Mononuclear cell (primary cell): ENCODE data around the gene BCAT1. TPM values are rescaled to one million over a fixed set of nuclear protein-coding genes. Genes with fewer than 3 reads are reported as not detected.
"Not testable (repeated sequence)": the region's sequence is repeated elsewhere in the genome, so short reads cannot be mapped to it uniquely, and the experiment has no call there.

Experiments used
- H3K27me3 ChIP-seq: 2 replicates; pipeline ENCODE4 v1.6.0; 2011; ENCODE audit warnings: low read length, control low read depth; ENCODE audit not compliant: insufficient read depth
- H3K4me1 ChIP-seq: 2 replicates; pipeline ENCODE4 v1.5.1; 2011; ENCODE audit warnings: mild to moderate bottlenecking, low read length, control low read depth; ENCODE audit not compliant: insufficient read depth
- H3K4me3 ChIP-seq: 2 replicates; pipeline ENCODE4 v1.5.1; 2011; ENCODE audit warnings: mild to moderate bottlenecking, low read length, moderate library complexity
- H3K9me3 ChIP-seq: 2 replicates; pipeline ENCODE4 v1.5.1; 2011; ENCODE audit warnings: low read depth, mild to moderate bottlenecking, control low read depth, low read length
- total RNA-seq: library from RNA; depleted of rRNA; stranded (reverse); fragments of >200 nt; gene quantifications from one replicate; pipeline ENCODE4 v1.2.3, GENCODE V29; 2012

Gene BCAT1
- total RNA-seq, 1 donor, result 6.5 TPM

DNA sequence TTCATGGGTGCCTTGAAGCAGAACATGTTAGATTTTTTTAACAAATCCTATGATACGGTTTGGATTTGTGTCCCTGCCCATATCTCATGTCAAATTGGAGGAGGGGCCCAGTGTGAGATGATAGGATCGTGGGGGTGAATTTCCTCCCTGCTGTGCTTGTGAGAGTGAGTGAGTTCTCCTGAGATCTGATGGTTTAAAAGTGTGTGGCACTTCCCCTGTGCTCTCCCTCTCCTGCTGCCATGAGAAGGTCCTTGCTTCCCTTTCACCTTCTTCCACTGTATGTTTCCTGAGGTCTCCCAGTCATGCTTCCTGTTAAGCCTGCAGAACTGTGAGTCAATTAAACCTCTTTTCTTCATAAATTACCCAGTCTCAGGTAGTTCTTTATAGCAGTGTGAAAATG is 97.0 kb downstream of the BCAT1 start:
- not testable (repeated sequence) for H3K4me3 ChIP-seq, H3K27me3 ChIP-seq, H3K4me1 ChIP-seq, H3K9me3 ChIP-seq

DNA sequence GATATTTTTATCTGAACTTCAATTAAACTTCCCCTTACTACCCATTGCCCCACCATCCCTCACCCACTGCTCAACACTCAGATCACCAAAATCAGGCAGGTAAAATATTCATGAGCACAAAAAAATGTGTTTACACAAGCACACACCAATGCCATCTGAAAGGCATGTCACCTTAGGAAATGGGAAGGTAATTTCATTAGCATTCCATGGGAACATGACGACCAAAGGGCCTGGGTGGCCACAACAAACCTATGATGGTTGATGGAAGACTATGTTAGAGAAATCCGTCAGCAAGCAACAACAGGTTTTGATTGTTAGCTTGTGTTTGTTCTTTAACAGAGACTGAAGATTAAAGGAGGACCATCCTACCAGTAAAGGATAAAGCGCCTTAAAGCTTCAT is 97.6 kb downstream of the BCAT1 start:
- no peak overlapping the region for H3K4me3 ChIP-seq
- H3K9me3 ChIP-seq, result no peaks in the 10 kb centered on the region
- H3K4me1 ChIP-seq, result no peaks in the 10 kb centered on the region
- H3K27me3 ChIP-seq, result no peaks in the 10 kb centered on the region

DNA sequence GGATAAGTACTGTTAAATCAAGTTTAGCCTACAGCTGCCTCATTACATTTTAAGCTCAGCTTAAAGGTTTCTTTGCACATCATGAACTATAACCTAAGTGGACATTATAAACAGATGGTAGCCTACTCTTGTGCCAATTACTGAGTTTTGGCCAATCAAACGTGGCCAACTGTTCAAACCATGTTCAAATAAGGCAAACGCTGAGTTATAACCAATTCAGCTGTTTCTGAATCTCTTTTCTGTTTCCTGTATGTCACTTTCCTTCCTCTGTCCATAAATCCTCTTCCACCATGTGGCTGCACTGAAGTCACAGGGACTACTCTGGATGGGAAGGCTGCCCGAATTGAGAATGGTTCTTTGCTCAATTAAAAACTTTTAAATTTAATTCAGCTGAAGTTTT is 98.4 kb downstream of the BCAT1 start:
- Histone ChIP-seq H3K27me3 (no peaks in the 10 kb centered on the region), H3K4me3 (no peak overlapping the region), H3K9me3 (no peaks in the 10 kb centered on the region), H3K4me1 (no peaks in the 10 kb centered on the region)

DNA sequence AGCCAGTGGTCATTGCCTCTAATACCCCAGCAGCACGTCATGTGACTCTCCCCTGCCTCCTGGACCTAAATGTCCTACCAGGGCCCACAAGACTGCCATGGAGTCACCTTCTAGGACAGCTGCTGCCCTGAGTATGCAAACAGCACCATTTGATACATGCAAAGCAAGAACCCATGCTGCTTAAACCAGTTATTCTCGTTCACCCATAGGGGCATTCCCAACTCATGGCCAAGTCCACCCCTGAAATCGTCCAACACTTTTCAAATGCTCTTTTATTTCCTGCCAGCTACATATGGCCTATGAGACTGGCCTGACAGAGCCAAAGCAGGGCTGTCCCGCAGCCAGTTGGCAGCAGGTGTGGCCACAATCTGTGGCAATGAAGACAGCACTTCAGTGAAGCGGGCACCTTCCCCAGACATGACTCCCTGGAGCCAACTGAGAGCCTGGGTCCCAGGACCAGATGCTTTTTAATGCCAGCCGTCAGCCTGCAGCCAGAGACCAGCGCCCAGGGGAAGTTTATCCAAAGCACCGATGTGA is 99.9 kb downstream of the BCAT1 start:
- H3K4me1 ChIP-seq, result no peaks in the 10 kb centered on the region
- no peak overlapping the region for H3K4me3 ChIP-seq
- no peaks in the 10 kb centered on the region for H3K9me3 ChIP-seq
- no peaks in the 10 kb centered on the region for H3K27me3 ChIP-seq

DNA sequence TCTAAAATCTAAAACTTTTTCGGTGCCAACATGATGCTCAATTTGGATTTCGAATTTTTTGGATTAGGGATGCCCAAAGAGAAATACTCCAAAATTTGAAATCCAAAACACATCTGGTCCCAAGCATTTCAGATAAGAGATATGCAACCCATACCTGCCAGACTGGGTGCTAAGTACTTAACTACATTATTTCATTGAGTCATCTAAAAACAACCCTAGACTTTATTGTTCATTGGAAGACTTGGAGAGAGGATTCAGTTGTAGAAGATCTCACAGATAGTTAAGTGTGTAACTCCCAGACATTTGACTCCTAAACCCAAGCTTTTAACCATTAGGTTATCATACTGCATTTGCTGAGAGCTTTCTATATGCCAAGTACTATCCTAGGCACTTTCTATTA is 102.2 kb downstream of the BCAT1 start:
- Histone ChIP-seq H3K9me3 (no peaks in the 10 kb centered on the region), H3K4me3 (no peak overlapping the region), H3K4me1 (no peaks in the 10 kb centered on the region), H3K27me3 (no peaks in the 10 kb centered on the region)

DNA sequence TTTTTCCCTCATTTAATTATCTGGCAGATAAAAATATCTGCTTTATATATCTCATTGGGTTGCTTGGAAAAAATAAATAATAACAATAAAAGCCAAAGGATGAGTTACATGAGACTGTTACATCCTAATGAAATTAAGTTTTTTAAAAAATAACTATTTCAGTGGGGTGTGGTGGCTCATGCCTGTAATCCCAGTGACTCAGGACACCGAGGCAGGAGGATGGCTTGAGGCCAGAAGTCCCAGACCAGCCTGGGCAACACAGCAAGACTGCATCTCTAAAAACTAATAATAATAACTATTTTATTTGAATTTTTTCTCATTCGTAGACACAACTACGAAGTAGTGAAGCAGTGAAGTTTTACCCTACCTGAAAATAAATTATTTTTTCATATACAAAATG is 103.3 kb downstream of the BCAT1 start:
- Histone ChIP-seq H3K9me3 (no peaks in the 10 kb centered on the region), H3K27me3 (no peaks in the 10 kb centered on the region), H3K4me3 (no peak overlapping the region), H3K4me1 (no peaks in the 10 kb centered on the region)

DNA sequence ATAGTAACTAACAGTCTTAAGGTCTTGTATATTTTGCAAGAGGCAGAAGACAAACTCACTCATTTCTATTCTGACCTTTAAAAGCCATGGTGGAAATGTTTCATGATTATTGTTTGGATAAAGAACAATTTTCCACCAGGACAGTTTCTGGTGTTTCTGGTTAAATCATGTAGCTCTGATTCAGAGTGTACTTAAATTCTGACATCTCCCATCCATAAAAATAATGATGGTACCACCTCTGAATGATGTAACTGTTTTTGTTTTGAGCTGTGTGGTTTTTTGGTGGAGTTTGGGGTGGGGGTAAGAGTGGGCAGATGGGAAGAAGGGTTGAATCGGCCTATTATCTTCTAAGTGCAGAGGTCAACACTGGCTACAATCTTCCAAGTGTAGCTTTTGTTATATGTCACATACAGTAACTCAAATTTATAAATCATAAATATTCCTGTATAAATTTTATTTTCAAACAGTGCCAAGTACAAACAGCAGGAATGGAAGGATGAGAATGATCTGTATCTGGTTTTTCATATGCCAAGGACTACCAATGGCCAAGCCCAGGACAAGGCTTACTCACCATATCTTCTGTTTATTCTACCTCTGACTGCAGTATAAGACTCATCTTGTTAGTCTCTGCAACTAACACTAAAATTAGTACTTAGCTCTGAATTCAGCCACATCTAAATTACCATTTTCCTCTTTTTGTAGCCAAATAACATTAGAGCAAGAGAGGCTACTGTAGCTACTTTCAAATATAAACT is 108.7 kb downstream of the BCAT1 start:
- H3K27me3 ChIP-seq, result no peaks in the 10 kb centered on the region
- peaks cover 20% of the 10 kb centered on the region for H3K4me1 ChIP-seq
- no peak overlapping the region for H3K4me3 ChIP-seq
- H3K9me3 ChIP-seq, result no peaks in the 10 kb centered on the region

DNA sequence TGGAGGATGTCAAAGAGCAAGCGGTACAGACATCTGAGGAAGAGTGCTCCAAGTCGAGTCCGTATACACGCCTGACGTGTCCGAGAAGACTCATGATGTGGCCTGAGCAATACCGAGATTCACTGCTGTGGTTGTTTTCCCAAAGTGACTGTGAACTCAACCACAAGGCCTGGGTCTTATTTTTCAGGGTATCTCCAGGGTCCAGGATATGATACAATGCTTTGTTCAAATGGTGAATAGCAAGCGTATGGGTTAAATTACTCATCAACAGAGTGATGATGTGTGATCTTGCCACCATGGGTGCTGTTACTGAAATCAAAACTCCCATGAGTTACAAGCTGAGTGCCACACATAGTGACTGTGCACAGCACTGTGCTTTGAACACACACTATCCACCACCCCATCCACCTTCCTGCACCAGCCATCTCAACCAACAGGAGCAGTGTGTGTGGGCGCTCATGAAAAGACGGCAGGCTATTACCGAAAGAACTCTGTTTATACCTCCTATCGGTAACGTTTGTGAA is 109.6 kb downstream of the BCAT1 start:
- Histone ChIP-seq H3K9me3 (no peaks in the 10 kb centered on the region), H3K27me3 (no peaks in the 10 kb centered on the region), H3K4me1 (peaks cover 20% of the 10 kb centered on the region), H3K4me3 (no peak overlapping the region)

DNA sequence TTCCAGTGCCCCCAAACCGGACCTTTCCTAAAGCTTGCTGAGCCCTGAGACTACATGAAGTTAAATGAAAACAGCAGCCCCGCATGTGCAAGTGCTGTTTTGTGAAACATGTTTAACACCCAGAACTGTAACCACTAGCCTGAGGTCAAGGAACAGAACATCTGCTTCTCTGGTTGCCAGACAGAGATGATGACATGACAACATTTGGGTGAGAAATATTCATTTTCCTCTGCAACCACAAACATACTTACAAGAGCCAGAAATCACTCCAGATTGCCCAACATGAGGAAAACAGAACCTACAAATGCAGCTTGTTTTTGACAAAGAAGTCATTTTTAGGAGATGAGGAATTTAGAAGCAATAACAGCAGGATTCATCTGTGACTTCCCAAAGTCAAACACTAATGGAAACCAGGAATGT is 110.4 kb downstream of the BCAT1 start:
- no peak overlapping the region for H3K4me3 ChIP-seq
- no peaks in the 10 kb centered on the region for H3K9me3 ChIP-seq
- peaks cover 20% of the 10 kb centered on the region for H3K4me1 ChIP-seq
- H3K27me3 ChIP-seq, result no peaks in the 10 kb centered on the region

DNA sequence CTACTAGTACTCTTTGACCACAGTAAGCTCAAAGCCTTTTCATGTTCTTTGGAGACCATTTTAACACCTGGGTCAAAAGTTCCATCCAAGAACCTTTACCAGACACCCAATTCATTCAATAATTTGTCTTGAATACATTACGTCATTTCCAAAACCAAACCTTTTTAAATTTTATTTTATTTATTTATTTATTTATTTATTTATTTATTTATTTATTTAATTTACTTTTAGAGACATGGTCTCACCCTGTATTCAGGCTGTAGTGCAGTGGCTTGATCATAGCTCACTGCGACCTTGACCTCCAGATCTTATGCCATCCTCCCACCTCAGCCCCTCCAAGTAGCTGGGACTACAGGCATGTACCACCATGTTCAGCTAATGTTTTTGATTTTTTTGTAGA is 113.5 kb downstream of the BCAT1 start:
- Histone ChIP-seq H3K9me3 (no peaks in the 10 kb centered on the region), H3K4me1 (peaks cover 20% of the 10 kb centered on the region), H3K27me3 (no peaks in the 10 kb centered on the region), H3K4me3 (no peak overlapping the region)

DNA sequence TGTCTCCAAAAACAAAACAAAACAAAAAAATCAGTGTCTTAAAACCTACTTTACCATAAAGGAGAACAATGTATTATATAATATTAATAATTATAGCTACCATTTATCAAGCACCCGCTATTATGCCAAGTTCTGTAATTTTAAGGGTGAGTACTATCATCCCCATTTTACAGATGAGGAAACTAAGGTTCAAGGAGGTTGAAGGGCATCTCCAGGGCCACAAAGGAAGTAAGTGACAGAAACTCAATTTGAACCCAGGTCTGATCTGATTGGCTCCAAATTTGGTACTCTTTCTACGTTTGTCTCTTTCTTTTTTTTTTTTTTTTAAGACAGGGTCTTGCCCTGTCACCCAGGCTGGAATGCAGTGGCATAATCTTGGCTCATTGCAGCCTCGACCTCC is 115.4 kb downstream of the BCAT1 start:
- H3K4me3 ChIP-seq, result no peak overlapping the region
- no peaks in the 10 kb centered on the region for H3K27me3 ChIP-seq
- H3K4me1 ChIP-seq, result peaks cover 9% of the 10 kb centered on the region
- no peaks in the 10 kb centered on the region for H3K9me3 ChIP-seq

DNA sequence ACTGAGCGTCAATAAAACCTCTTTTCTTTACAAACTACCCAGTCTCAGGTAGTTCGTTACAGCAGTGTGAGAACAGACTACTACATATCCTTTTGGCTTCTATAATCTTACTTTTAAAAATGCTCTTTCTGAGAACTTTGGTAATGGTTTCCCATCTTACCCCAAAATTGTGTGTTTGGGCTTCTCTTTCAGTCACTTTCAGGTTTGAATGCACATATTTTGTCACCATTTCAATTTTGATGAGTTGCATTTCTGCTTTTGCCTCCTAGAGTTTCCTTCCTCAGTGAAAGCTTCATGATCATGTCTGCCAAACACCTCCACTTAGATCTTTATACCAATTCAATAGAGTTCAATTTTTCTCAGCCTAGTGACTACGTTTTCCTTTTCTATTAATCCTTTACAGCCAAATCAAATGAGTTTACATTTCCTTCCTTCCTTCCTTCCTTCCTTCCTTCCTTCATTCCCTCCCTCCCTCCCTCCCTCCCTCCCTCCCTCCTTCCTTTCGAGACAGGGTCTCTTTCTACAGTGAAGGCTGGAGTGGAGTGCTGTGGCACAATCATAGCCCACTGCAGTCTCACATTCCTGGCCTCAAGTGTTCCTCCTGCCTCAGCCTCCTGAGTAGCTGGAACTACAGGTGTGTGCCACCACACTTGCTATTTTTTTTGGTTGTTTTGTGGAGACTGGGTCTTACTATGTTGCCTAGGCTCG is 124.9 kb downstream of the BCAT1 start:
- H3K4me3 ChIP-seq, result no peak overlapping the region
- H3K4me1 ChIP-seq, result no peaks in the 10 kb centered on the region
- H3K27me3 ChIP-seq, result no peaks in the 10 kb centered on the region
- H3K9me3 ChIP-seq, result no peaks in the 10 kb centered on the region

DNA sequence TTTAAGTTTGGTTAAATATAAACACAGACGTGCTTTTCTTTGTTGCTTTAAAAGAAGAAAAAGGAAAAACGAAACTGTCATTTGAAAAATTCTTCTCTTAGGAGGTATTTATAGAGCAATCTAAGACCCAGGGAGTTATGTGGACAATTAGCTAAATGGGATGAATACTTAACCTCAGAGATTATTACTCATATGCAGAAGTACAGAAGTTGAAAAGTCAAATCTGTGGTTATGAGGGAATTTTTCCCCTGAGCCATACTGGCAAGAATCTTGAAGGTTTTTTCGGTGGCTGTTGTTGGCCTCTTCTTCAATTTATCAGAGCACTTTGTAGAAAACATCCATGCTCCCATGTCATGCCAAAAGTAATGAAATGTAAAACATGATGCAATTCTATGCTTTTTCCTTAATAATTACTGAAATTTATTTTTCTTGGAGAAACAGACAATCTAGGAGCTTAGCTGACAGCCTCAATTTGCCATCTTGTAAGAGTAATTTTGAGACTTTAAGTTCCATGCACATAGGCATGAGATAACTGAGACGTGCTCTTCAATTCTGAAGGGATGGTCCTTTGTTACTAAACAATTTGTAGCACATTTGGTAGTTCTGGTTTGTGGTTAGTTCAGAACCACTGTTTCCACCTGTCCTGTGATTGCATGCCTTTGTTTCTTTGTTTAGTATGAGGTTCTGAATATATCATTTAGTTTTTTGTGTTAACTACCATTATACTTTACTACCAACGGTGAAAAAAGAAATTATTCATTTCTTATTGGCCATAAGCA is 126.6 kb downstream of the BCAT1 start:
- Histone ChIP-seq H3K9me3 (no peaks in the 10 kb centered on the region), H3K4me1 (no peaks in the 10 kb centered on the region), H3K4me3 (no peak overlapping the region), H3K27me3 (no peaks in the 10 kb centered on the region)

DNA sequence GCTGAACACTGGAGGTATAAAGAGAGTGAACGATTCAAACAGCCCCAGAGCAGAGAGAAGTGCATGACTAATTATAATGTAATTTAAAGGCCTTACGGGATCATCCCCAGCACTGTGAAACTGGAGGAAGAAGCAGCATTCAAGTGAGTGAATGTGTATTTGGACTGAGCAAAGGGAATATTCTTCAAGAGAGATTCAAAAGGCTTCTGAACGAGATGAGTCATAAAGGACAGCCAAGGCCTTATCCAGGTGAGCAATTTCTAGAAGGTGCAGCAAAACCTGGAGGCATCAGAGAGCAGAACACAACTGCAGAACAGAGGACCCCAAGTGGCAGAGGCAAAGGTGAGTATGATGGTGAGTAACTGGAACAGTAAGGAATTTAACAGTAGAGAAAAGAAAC is 127.2 kb downstream of the BCAT1 start:
- Histone ChIP-seq H3K4me3 (no peak overlapping the region), H3K4me1 (no peaks in the 10 kb centered on the region), H3K9me3 (no peaks in the 10 kb centered on the region), H3K27me3 (no peaks in the 10 kb centered on the region)

DNA sequence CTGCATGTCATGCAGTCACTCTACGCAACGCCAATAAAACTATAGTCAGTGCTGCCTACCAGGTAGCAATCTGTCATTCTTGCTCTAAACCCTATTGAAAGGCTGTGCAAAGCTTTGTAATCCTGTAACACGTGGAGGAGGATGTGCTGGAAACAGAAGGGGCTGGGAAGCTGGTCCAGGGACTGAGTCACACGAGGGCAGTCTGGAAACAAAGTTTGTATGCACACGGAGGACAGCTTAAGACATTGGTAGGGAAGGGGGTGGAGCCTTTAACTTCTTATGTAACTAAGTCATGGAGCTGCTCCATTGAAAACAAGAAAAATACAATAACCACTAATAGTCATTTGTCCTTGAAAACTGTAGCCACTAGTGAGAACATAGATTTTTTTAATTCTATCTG is 128.0 kb downstream of the BCAT1 start:
- H3K4me3 ChIP-seq, result no peak overlapping the region
- no peaks in the 10 kb centered on the region for H3K27me3 ChIP-seq
- no peaks in the 10 kb centered on the region for H3K4me1 ChIP-seq
- H3K9me3 ChIP-seq, result no peaks in the 10 kb centered on the region
